ENCODE results near the gene CTIF.
A peak's percentile ranks its signal among the peaks of the same experiment; 100 is the strongest.

CTIF gene

DNA sequence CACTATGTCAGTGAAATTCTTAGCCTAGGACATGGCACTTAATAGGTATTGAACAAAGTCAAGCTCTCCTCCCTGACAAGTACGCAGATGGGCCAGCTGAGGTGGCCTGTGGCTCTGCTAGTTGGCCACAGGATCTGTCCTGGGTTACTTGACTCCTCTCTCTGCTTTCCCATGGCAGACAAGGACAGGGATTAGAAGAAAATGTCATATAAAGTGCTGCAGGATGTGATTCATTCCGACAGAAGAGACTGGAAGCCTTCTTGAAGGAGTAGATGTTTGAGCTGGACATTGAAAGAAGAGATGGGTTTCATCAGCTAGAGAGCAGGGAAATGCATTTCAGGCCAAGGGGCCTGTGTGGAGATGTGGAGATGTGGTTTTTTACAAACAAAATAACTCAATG, 365.3 kb downstream of the CTIF start:
- DNase-seq, result no peak
- no peaks in the 10 kb centered on the region for H3K27me3 ChIP-seq (replicated peaks)
- TF ChIP-seq, protein P1, sequence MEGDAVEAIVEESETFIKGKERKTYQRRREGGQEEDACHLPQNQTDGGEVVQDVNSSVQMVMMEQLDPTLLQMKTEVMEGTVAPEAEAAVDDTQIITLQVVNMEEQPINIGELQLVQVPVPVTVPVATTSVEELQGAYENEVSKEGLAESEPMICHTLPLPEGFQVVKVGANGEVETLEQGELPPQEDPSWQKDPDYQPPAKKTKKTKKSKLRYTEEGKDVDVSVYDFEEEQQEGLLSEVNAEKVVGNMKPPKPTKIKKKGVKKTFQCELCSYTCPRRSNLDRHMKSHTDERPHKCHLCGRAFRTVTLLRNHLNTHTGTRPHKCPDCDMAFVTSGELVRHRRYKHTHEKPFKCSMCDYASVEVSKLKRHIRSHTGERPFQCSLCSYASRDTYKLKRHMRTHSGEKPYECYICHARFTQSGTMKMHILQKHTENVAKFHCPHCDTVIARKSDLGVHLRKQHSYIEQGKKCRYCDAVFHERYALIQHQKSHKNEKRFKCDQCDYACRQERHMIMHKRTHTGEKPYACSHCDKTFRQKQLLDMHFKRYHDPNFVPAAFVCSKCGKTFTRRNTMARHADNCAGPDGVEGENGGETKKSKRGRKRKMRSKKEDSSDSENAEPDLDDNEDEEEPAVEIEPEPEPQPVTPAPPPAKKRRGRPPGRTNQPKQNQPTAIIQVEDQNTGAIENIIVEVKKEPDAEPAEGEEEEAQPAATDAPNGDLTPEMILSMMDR (IDR thresholded peaks at IDR 0.05; ENCODE audit: low read depth, low read length, missing control alignments), result no peak

GRCh38 chr18:48904847-48905394, 366.1 kb downstream of the CTIF start:
- Histone ChIP-seq H3K27ac (no peak overlapping the region), H3K4me3 (ENCODE audit: low read depth, low read length) (no peak overlapping the region), H3K27me3 (replicated peaks) (no peaks in the 10 kb centered on the region), H3K36me3 (replicated peaks) (no peaks in the 10 kb centered on the region)
- no peak for DNase-seq
- in situ Hi-C loops (cut with HindIII; ENCODE audit: low pct_ligation_motif_present, low sequenced_read_pairs), result no loop called here
- TF ChIP-seq, protein P1 (IDR thresholded peaks at IDR 0.05; ENCODE audit: low read depth, low read length, missing control alignments), result no peak

More for the DNA sequence above, 365.3 kb downstream of the CTIF start:
- H3K36me3 ChIP-seq (replicated peaks), result no peaks in the 10 kb centered on the region
- H3K27ac ChIP-seq, result peak overlapping the region; percentile 92
- in situ Hi-C loops (cut with HindIII; ENCODE audit: low pct_ligation_motif_present, low sequenced_read_pairs), result no loop called here
- no peak overlapping the region for H3K4me3 ChIP-seq (ENCODE audit: low read depth, low read length)

DNA sequence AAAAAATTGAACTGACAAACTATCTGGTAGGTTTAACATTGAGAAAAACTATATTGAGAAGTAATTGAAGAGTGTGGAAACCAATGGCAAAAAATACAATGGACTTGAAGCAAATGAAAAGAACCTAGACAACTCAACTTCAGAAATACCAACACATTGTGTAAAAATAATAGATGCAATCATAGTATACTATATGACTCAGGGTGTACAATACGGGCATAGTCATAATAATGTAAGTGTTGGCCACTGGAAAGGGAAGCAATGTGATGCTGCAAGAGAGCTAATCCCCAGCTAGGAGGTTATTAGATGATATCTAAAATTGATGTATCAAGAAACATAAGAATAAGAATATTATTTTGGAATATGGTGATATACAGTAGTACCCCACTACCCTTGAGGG, 366.7 kb downstream of the CTIF start:
- TF ChIP-seq, protein P1 (IDR thresholded peaks at IDR 0.05; ENCODE audit: low read depth, low read length, missing control alignments), result no peak
- H3K27ac ChIP-seq, result peak overlapping the region; percentile 8
- H3K36me3 ChIP-seq (replicated peaks), result no peaks in the 10 kb centered on the region
- no peak overlapping the region for H3K4me3 ChIP-seq (ENCODE audit: low read depth, low read length)
- no peaks in the 10 kb centered on the region for H3K27me3 ChIP-seq (replicated peaks)
- in situ Hi-C loops (cut with HindIII; ENCODE audit: low pct_ligation_motif_present, low sequenced_read_pairs), result no loop called here
- no peak for DNase-seq

- Histone ChIP-seq H3K4me3 (ENCODE audit: low read depth, low read length) (no peak overlapping the region), H3K27ac (no peak overlapping the region), H3K36me3 (replicated peaks) (no peaks in the 10 kb centered on the region), H3K27me3 (replicated peaks) (no peaks in the 10 kb centered on the region)
- TF ChIP-seq, protein P1 (IDR thresholded peaks at IDR 0.05; ENCODE audit: low read depth, low read length, missing control alignments), result no peak
- in situ Hi-C loops (cut with HindIII; ENCODE audit: low pct_ligation_motif_present, low sequenced_read_pairs), result no loop called here
- no peak for DNase-seq
These were observed 370.1 kb downstream of the CTIF start for GRCh38 chr18:48908916-48909315.

GRCh38 chr18:48909721-48910120, 370.9 kb downstream of the CTIF start:
- in situ Hi-C loops (cut with HindIII; ENCODE audit: low pct_ligation_motif_present, low sequenced_read_pairs), result no loop called here
- no peak for DNase-seq
- H3K36me3 ChIP-seq (replicated peaks), result no peaks in the 10 kb centered on the region
- H3K27ac ChIP-seq, result no peak overlapping the region
- no peaks in the 10 kb centered on the region for H3K27me3 ChIP-seq (replicated peaks)
- TF ChIP-seq, protein P1 (IDR thresholded peaks at IDR 0.05; ENCODE audit: low read depth, low read length, missing control alignments), result no peak
- no peak overlapping the region for H3K4me3 ChIP-seq (ENCODE audit: low read depth, low read length)

GRCh38 chr18:48910972-48911545, 372.2 kb downstream of the CTIF start:
- Histone ChIP-seq H3K27me3 (replicated peaks) (no peaks in the 10 kb centered on the region), H3K27ac (no peak overlapping the region), H3K36me3 (replicated peaks) (no peaks in the 10 kb centered on the region), H3K4me3 (ENCODE audit: low read depth, low read length) (no peak overlapping the region)
- TF ChIP-seq, protein P1 (IDR thresholded peaks at IDR 0.05; ENCODE audit: low read depth, low read length, missing control alignments), result no peak
- in situ Hi-C loops (cut with HindIII; ENCODE audit: low pct_ligation_motif_present, low sequenced_read_pairs), result no loop called here
- DNase-seq, result no peak

Measured in brain microvascular endothelial cell (primary cell).